H1 (cell line): ENCODE results near the gene MAPK8IP3. TPM values are rescaled to one million over a fixed set of nuclear protein-coding genes. Genes with fewer than 3 reads are reported as not detected.

Experiments used
- ASH2L ChIP-seq: fragments of 200-600, 300-600 bp; sonication (generic); IDR thresholded peaks from one replicate; pipeline ENCODE4 v1.7.1; 2017; ENCODE audit warnings: low read length
- CBX5 ChIP-seq: fragments of 300-800, 300-1000 bp; sonication (generic); IDR thresholded peaks from 2 replicates; pipeline ENCODE4 v1.7.1; 2016; ENCODE audit warnings: antibody characterized with exemption, low read length, low read depth
- CHD7 ChIP-seq: fragments of 300-600 bp; sonication (generic); IDR thresholded peaks from 2 replicates; pipeline ENCODE4 v1.7.1; 2012; ENCODE audit warnings: low read length, moderate library complexity, mild to moderate bottlenecking, inconsistent platforms; ENCODE audit not compliant: insufficient replicate concordance
- CTBP2 ChIP-seq: IDR thresholded peaks from 2 replicates; pipeline ENCODE4 v1.7.0; 2011; ENCODE audit warnings: borderline replicate concordance, mild to moderate bottlenecking, moderate library complexity, mixed read lengths, low read length; ENCODE audit not compliant: insufficient read depth, insufficient read length
- E2F6 ChIP-seq: IDR thresholded peaks from 2 replicates; pipeline ENCODE4 v1.6.1; 2012; ENCODE audit warnings: inconsistent platforms
- RFX5 ChIP-seq: IDR thresholded peaks from 2 replicates; pipeline ENCODE4 v1.6.1; 2011; ENCODE audit warnings: low read depth, low read length, improper control_type of control experiment, borderline replicate concordance
- polyA plus RNA-seq, 7 experiments: library from polyadenylated mRNA; depleted of rRNA in 3 of 7; stranded (reverse) in 5 of 7; unstranded in 2 of 7; fragments of >200 nt in 5 of 7; fragments of 200-250 nt in 2 of 7; gene quantifications; 1 replicate in 5 of 7; 2 replicates in 1 of 7; 4 replicates in 1 of 7; pipeline versions ENCODE4 v1.2.1 to v1.2.3, GENCODE V29; 2011 to 2013; ENCODE audit warnings: missing spikeins in 2 of 7, mixed read lengths in 2 of 7
- total RNA-seq: library from RNA; stranded (reverse); fragmentation: NEBNext Ultra II Directional; extraction: Animal tissue kit (Norgen Biotek cat#: 25700); gene quantifications from 2 replicates; pipeline ENCODE4 v1.2.1, GENCODE V29; 2021

MAPK8IP3 gene
- total and polyA plus RNA-seq, 2 of the 8 experiments (the other 6 are each of a cell fraction or from before 2014, with no cell fraction given): 16.9 to 43.4 TPM

DNA sequence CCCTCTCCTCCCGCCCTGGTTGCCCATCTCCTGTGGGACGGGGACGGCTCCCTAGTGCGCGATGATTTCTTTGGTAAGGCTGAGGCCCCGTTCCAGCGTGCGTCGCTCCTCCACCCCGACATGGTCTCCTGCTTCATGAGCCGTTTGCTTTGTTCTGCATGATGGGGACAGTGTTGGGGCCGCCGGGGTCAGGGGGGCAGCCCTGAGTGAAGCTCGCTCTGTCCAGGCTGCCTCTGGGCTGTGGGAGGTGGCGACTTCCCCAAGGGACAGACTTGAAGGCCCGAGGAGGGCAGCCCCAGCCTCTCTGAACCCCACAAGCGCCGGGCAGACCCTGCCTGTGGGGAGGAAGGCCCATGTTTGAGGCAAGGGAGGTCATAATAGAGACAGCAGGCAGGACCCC, 52.9 kb downstream of the MAPK8IP3 start (continued):
- TF ChIP-seq CHD7: no peak
- TF ChIP-seq RFX5: no peak
- TF ChIP-seq CBX5: no peak
- no peak for TF ChIP-seq CTBP2
- TF ChIP-seq ASH2L: no peak
- no peak for TF ChIP-seq E2F6
